Measurements from ENCODE around the gene RBMS3.
"Not testable (repeated sequence)": the region's sequence is repeated elsewhere in the genome, so short reads cannot be mapped to it uniquely, and the experiment has no call there.

The RBMS3 gene

DNA sequence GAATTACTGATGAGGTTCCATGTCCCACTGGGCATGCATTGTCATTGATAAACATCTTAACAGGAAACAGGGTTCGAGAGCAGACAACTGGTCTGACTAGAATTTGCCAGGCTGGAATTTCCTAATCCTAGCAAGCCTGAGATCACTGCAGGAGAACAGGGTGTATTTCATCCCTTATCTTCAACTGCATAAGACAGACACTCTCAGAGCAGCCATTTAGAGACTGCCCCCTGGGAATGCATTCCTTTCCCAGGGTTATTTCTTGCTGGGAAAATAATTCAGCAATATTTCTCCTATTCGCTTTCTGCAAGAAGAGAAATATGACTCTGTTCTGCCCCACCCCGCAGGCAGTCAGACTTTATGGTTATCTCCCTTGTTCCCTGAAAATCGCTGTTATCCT is 113.1 kb downstream of the RBMS3 start:
- DNase-seq = not testable (repeated sequence)

- DNase-seq = no peak
Measured at GRCh38 chr3:29397406-29397805, 116.5 kb downstream of the RBMS3 start.

GRCh38 chr3:29398787-29399186 is 117.9 kb downstream of the RBMS3 start:
- DNase-seq = no peak

- peak; percentile 20 for DNase-seq
Measured at GRCh38 chr3:29406291-29406832, 125.5 kb downstream of the RBMS3 start.

GRCh38 chr3:29408676-29409075 is 127.8 kb downstream of the RBMS3 start:
- DNase-seq = no peak

GRCh38 chr3:29409409-29409808 is 128.5 kb downstream of the RBMS3 start:
- no peak for DNase-seq

- no peak for DNase-seq
Measured at GRCh38 chr3:29410220-29410619, 129.3 kb downstream of the RBMS3 start.

DNA sequence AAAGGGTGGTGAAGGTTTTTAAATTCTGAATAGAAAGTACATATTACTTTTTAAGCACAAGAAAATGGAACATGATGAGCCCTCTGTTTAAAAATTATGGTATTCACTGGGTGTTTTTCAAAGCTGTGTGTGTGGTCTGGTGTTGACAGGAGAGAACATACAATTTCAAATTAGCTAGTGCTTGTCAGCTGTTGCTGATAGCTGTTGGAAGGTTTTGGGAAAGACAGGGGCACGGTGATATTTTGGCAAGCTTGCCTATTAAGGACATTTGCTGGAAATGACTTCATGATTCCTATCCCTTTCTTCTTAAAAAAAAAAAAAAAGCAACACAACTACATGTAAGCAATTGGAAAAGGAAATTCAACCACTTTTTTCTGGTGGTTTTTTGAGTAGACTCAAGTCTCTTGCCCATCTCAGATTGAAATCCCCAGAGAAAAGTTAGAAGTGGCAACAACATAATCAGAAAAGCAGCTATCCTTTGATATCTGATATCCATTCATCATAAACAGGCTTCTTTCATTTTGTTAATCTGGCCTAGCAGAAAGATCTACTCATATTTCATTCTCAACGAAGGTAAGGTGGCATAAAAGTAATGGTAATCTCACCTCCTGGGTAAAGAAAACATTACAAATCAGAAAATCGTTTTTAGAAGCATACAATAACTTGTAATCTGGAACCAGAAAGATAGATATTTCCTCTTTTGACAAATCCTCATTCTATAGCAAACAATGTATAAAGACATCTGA is 130.0 kb downstream of the RBMS3 start:
- DNase-seq = no peak

DNA sequence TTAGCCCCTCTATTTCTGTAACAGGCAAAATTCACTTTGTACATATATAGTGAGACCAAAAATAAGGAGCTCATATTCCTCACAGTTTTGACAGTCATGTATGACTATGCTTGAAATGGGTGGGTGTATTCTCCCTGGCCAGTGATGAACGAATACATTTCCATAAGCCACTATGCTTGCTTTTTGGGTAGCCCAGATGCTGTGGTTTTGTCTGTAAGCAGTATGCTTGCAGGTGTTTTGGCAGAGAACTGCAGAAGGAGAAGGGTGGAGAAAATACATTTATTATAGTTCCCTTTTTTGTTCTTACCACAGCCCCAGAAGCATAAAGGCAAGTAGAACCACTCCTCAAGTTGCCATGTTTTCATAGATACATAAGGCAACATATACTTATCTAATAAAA is 131.2 kb downstream of the RBMS3 start:
- DNase-seq = no peak

- DNase-seq = no peak
Measured at GRCh38 chr3:29414468-29415224, 133.8 kb downstream of the RBMS3 start.

- DNase-seq = no peak
Measured at GRCh38 chr3:29415482-29416223, 134.8 kb downstream of the RBMS3 start.

DNA sequence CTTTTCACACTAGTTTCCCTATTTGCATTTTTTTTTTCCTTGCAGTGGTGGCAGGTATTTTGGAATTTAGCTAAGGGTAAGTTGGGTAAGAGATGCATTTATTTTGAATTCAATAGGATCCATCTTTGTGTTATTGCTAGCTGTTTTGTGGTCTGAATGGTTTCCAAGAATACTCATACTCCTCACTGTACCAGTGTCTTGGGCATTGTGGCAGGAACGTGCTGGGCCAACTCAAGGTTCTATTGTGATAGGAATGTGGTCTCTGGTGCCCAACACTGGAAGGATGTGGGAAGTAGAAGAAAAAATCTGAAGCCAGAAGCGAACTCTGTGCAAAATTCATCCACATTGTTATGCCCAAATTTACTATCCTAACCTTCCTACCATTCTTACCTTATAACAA is 135.6 kb downstream of the RBMS3 start:
- DNase-seq = no peak

GRCh38 chr3:29420106-29420505 is 139.2 kb downstream of the RBMS3 start:
- no peak for DNase-seq

GRCh38 chr3:29426302-29427226 is 145.7 kb downstream of the RBMS3 start:
- peak; percentile 7 for DNase-seq

GRCh38 chr3:29427266-29428103 is 146.6 kb downstream of the RBMS3 start:
- DNase-seq = no peak

- DNase-seq = no peak
Measured at GRCh38 chr3:29429055-29429679, 148.3 kb downstream of the RBMS3 start.

- DNase-seq = no peak
Measured at GRCh38 chr3:29430558-29430971, 149.7 kb downstream of the RBMS3 start.

DNA sequence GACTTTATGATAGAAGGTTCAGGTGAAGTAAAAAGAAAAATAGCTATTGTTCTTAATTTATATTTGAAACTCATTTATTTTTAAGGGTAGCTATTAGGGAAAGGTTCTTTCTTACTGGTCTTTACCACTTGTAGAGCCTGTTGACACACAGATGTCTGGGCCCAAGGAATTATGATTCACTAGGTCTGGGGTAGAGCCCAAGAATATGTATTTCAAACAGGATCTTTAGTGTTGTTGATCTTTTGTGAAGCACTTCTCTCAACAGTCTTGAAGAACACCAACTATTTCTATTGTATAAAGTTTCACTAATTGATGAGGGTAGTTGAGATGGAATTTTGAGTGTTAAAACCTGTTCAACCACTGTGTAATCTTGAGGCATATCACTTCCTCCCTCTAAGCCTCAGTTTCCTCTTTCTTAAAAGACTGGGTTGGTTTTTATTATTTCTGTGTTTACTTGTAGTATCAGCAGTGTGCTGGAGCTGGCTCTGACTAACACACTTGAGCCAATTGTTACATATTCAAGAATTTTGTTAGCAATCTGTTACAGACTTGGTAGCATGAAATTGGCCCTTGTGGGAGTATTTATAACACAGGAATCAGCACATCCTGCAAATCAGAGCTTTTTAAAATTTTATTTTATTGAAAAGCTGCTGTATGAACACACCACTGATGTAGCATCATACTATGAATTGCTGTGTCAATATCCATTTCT is 155.9 kb downstream of the RBMS3 start:
- no peak for DNase-seq

GRCh38 chr3:29438580-29438979 is 157.7 kb downstream of the RBMS3 start:
- no peak for DNase-seq

Measured in NCI-H1092 treated with DMSO at 0.1 percent for 48 hours (cell line).